Natural killer cell treated with Interleukin-12 subunit alpha and Interleukin-12 subunit beta and Interleukin-15 and Interleukin-18, amount 100 ng/mL, for 72 hours (primary cell): Measurements from ENCODE around the gene GJB5. TPM values are rescaled to one million over a fixed set of nuclear protein-coding genes. Genes with fewer than 3 reads are reported as not detected.

Experiments used
- ATAC-seq, 2 donors: fragments of 150-1000 bp; cut with Tn5 transposase in 1 of 2; sonication (Bioruptor Pico), chemical (Tn5 transposase) in 1 of 2; 2 replicates each; pipeline ENCODE4 v1.10.0; 2021
- DNase-seq: peaks from one replicate; pipeline ENCODE4 v3.0.0; 2022; ENCODE audit warnings: low spot score
- H3K27ac Mint-ChIP-seq, 2 donors: 1 replicate in 1 of 2; 2 replicates in 1 of 2; pipeline ENCODE4 v1.8.0; 2022; ENCODE audit warnings: mixed read lengths in 2 of 2, mild to moderate bottlenecking in 1 of 2, moderate library complexity in 1 of 2
- H3K27me3 Mint-ChIP-seq, 2 donors: 1 replicate in 1 of 2; 2 replicates in 1 of 2; pipeline ENCODE4 v1.8.0; 2022; ENCODE audit warnings: mixed read lengths in 2 of 2
- H3K36me3 Mint-ChIP-seq: one replicate; pipeline ENCODE4 v1.8.0; 2022; ENCODE audit warnings: mixed read lengths
- H3K4me1 Mint-ChIP-seq, 2 donors: 1 replicate in 1 of 2; 2 replicates in 1 of 2; pipeline ENCODE4 v1.8.0; 2022; ENCODE audit warnings: low read depth in 2 of 2, mixed read lengths in 2 of 2, mild to moderate bottlenecking in 1 of 2
- H3K4me3 Mint-ChIP-seq: one replicate; pipeline ENCODE4 v1.8.0; 2022; ENCODE audit warnings: mixed read lengths
- H3K9me3 Mint-ChIP-seq: 2 replicates; pipeline ENCODE4 v1.8.0; 2022; ENCODE audit warnings: mixed read lengths
- total RNA-seq, 2 donors: library from RNA; stranded (reverse); gene quantifications; one replicate each; pipeline ENCODE4 v1.2.3, GENCODE V29; 2022

GJB5 gene
- total RNA-seq, result not detected

DNA sequence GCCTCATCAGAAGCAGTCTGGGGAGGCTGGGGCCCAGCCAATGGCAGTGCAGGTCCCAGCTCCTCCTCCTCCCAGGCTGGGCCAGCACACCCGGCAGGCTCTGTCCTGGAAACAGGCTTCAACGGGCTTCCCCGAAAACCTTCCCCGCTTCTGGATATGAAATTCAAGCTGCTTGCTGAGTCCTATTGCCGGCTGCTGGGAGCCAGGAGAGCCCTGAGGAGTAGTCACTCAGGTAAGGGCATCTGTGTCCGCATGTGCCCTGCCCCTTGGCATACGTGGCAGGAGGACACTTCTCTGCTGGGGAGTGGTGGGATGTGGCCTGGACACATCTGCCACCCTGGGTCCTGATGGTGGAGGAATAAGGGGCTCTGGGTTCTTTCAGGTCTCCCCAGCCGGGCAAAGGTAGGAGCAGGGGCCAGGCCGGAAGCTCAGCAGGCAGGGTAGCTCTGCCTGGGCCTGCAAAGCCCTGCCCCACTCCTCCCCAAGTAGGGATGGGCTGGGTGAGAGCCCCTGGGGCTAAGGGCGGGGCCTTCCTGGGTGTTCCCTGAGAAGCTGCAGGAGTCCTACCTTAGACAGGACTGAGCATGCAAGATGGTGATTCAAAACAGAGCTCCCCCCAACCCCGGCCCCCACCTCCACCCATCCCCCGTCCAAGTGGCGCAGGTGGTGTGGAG is at the start of gene GJB5:
Gene GJB5 (plus strand): TSS at position 84 of the 674 bp plus-strand sequence. CDS start 2,284 bp downstream, outside the sequence.
- no peak for ATAC-seq

DNA sequence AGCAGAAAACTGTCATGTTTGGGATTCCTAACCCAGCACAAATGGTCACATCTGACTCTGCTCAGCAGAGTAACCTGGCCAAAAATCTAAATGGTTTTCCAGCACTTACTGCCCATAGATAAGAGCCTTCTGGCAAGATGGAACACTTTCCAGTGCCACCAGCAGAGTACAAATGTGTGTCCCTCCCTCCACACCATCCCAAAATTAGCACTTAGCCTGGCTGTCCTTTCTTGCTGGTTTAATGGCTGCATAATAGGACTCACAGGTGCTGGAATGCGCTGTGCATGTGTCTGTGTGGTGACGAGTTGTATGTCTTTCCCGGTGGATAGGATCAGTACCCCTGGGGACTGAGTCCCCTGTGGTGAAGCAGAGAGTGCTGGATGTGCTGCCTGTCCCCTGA is 49.8 kb upstream of the GJB5 start:
- Mint-ChIP-seq H3K27ac (no peak overlapping the region), H3K4me1 (no peaks in the 10 kb centered on the region), H3K36me3 (no peaks in the 10 kb centered on the region), H3K9me3 (no peaks in the 10 kb centered on the region), H3K4me3 (no peak overlapping the region), H3K27me3 (peaks cover 17 to 47% of the 10 kb centered on the region in 2 donors)
- ATAC-seq (no peak), DNase-seq (no peak)

More for the DNA sequence above, at the start of gene GJB5:
- Mint-ChIP-seq H3K27me3 (peaks cover 3 to 8% of the 10 kb centered on the region in 2 donors), H3K4me3 (no peak within 1 kb of the TSS), H3K4me1 (no peaks in the 10 kb centered on the region), H3K9me3 (no peaks in the 10 kb centered on the region), H3K27ac (no peak within 1 kb of the TSS), H3K36me3 (no peaks in the 10 kb centered on the region)
- no peak for DNase-seq

- no peaks in the 10 kb centered on the region for H3K9me3 Mint-ChIP-seq
Observed at GRCh38 chr1:34708106-34708505, 46.7 kb upstream of the GJB5 start.

GRCh38 chr1:34709547-34709946 is 45.3 kb upstream of the GJB5 start:
- ATAC-seq, result no peak
- no peak overlapping the region for H3K4me3 Mint-ChIP-seq

More at GRCh38 chr1:34708106-34708505, 46.7 kb upstream of the GJB5 start:
- H3K4me1 Mint-ChIP-seq, result no peaks in the 10 kb centered on the region
- H3K27ac Mint-ChIP-seq, result no peak overlapping the region
- DNase-seq (no peak), ATAC-seq (no peak)
- H3K36me3 Mint-ChIP-seq, result no peaks in the 10 kb centered on the region
- H3K27me3 Mint-ChIP-seq, result peaks cover 17 to 56% of the 10 kb centered on the region in 2 donors
- H3K4me3 Mint-ChIP-seq, result no peak overlapping the region

DNA sequence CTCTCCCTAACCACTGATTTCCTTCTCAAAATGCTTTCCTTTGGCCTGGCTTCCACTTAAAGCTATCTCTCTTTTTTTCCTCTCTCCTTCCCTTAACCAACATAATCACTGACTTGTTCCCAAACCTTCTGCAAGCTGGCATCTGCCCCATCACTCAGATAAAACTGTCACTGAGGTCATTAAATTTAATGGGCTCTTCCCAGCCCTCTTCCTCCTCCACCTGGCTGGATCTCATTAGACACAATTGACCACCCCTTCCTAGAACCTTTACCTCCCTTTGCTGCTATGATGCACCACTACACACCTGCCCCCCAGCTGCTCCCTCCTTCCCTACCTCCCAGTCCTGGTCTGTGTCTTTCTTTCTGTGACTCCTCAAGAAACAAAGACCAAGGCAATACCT is 44.0 kb upstream of the GJB5 start:
- Mint-ChIP-seq H3K9me3 (no peaks in the 10 kb centered on the region), H3K27me3 (peaks cover 14 to 35% of the 10 kb centered on the region in 2 donors), H3K4me3 (no peak overlapping the region), H3K36me3 (no peaks in the 10 kb centered on the region), H3K4me1 (no peaks in the 10 kb centered on the region), H3K27ac (no peak overlapping the region)
- ATAC-seq (no peak), DNase-seq (no peak)

More at GRCh38 chr1:34709547-34709946, 45.3 kb upstream of the GJB5 start:
- no peaks in the 10 kb centered on the region for H3K4me1 Mint-ChIP-seq
- H3K27ac Mint-ChIP-seq, result no peak overlapping the region
- H3K9me3 Mint-ChIP-seq, result no peaks in the 10 kb centered on the region
- no peak for DNase-seq
- no peaks in the 10 kb centered on the region for H3K36me3 Mint-ChIP-seq
- peaks cover 17 to 47% of the 10 kb centered on the region in 2 donors for H3K27me3 Mint-ChIP-seq

DNA sequence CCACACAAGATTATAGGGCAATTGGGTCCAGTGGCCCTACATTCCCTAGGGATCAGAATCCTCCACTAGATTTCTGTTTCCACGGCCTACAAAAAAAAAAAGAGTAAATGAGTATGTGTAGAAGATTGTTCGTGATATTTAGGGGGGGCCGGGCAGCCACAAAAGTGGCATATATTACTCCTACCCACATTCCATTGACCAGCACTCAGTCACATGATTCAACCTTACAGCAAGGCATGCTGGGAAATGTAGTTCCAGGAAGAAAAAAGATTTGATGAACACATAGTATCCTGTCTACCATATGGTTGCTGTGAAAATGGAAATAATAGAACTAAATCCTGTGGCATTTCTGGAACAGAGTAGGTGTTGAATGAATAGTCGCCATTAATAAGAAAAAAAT is 43.4 kb upstream of the GJB5 start:
- Mint-ChIP-seq H3K4me3 (no peak overlapping the region), H3K9me3 (no peaks in the 10 kb centered on the region), H3K4me1 (no peaks in the 10 kb centered on the region)

DNA sequence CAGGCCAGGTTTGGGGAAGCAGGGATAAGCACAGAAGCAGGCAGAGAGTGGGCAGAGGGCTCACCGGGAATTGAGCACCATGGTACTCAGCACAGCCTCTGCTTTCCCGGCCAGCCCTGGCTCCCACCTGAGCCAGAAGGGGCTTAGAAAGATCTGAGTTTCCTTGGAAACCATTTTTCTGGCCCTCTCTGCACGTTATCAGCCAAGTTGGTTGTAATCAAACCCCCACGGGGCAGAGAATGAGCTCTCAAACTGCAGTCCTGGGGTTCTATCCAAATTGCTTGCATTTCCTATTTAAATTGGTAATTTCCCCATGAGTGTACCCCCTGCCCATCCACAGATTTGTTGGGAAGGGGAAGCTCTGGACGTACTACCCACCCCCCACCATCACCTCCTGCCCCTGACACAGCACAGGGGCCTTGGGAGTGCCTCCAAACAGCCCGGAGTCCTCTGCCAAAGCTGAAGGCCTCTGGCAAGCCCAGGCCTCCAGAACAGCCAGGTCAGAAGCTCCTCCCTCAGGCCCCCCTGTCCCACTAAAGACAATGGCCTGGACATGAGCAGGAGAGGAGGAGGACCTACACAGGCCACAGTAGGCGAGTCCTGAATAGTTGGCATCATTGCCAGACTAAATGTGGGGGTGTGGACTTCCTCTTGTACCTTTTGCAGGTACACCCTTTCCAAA is 42.7 kb upstream of the GJB5 start:
- no peaks in the 10 kb centered on the region for H3K9me3 Mint-ChIP-seq
- H3K36me3 Mint-ChIP-seq, result no peaks in the 10 kb centered on the region
- DNase-seq (no peak), ATAC-seq (no peak)
- H3K4me1 Mint-ChIP-seq, result no peaks in the 10 kb centered on the region
- no peak overlapping the region for H3K4me3 Mint-ChIP-seq
- H3K27me3 Mint-ChIP-seq, result peaks cover 12 to 28% of the 10 kb centered on the region in 2 donors
- no peak overlapping the region for H3K27ac Mint-ChIP-seq

More for the DNA sequence above, 43.4 kb upstream of the GJB5 start:
- no peak for ATAC-seq
- no peak for DNase-seq
- Mint-ChIP-seq H3K27ac (no peak overlapping the region), H3K36me3 (no peaks in the 10 kb centered on the region), H3K27me3 (peaks cover 12 to 28% of the 10 kb centered on the region in 2 donors)

DNA sequence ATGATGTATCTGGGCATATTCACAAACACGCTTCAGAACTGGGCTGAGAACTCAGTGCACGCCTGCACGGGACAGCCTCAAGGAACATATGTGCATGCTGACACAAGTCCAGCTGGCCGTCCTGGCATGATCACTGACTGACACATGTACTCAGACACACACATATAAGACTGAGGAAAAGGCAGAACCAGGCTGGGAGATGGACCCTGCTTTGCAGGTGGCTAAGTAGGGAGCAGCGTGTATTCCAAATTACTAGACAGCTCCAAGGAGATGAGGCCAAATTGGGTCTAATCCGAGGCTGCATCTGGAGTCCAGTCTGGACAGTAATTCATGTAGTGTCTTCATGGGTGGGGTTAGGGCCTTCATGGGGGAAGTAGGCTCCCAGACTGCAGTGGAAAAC is 41.4 kb upstream of the GJB5 start:
- H3K36me3 Mint-ChIP-seq, result no peaks in the 10 kb centered on the region
- peaks cover 14 to 32% of the 10 kb centered on the region in 2 donors for H3K27me3 Mint-ChIP-seq
- ATAC-seq (no peak), DNase-seq (no peak)
- H3K4me1 Mint-ChIP-seq, result no peaks in the 10 kb centered on the region
- no peaks in the 10 kb centered on the region for H3K9me3 Mint-ChIP-seq
- no peak overlapping the region for H3K4me3 Mint-ChIP-seq
- no peak overlapping the region for H3K27ac Mint-ChIP-seq

GRCh38 chr1:34714386-34714785 is 40.5 kb upstream of the GJB5 start:
- H3K27me3 Mint-ChIP-seq, result peaks cover 11 to 30% of the 10 kb centered on the region in 2 donors
- H3K9me3 Mint-ChIP-seq, result no peaks in the 10 kb centered on the region
- H3K4me3 Mint-ChIP-seq, result no peak overlapping the region
- H3K36me3 Mint-ChIP-seq, result no peaks in the 10 kb centered on the region
- no peak overlapping the region for H3K27ac Mint-ChIP-seq
- ATAC-seq (no peak), DNase-seq (no peak)
- no peaks in the 10 kb centered on the region for H3K4me1 Mint-ChIP-seq

DNA sequence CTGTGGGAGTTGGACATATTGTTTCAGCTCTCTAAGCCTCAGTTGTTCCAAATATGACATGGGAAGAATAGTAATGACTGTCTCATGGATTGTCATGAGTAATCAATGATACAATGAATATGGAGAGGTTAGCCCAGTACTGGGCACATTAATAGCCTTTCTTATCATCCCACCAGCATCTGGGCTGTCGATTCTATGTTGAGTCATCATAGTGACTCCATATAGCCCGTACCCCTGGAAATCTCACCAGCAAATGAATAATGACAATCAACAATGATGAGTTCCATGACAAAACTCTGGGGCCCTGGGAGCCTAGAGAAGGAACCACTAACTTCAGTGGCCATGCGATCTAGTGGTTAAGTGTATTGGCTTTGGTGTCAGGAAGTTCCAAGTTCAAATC is 39.7 kb upstream of the GJB5 start:
- Mint-ChIP-seq H3K27ac (no peak overlapping the region), H3K36me3 (no peaks in the 10 kb centered on the region), H3K9me3 (no peaks in the 10 kb centered on the region), H3K4me3 (no peak overlapping the region), H3K27me3 (peaks cover 12 to 32% of the 10 kb centered on the region in 2 donors), H3K4me1 (no peaks in the 10 kb centered on the region)
- ATAC-seq (no peak), DNase-seq (no peak)

DNA sequence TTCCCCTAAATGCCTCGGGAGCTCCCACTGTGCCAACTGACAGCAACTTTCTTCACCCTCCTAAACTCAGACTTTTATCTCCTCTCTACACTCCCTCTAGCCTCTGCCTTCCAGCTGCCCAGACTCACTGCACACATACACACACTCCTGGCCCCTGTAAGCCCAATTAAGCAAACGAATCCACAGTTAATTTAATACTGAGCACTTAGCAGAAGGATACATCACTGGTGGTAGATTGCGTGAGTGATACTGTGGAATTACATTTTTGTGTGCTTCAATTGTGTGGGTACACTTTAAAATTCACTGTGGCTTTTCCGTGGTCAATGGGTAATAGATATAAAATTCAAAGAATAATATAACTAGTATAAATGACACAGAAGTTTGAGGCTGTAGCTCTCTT is 33.6 kb upstream of the GJB5 start:
- no peak overlapping the region for H3K4me3 Mint-ChIP-seq
- no peaks in the 10 kb centered on the region for H3K4me1 Mint-ChIP-seq
- ATAC-seq, result no peak

GRCh38 chr1:34721646-34722355 is 33.0 kb upstream of the GJB5 start:
- H3K27me3 Mint-ChIP-seq, result peaks cover 36 to 62% of the 10 kb centered on the region in 2 donors

More for the DNA sequence above, 33.6 kb upstream of the GJB5 start:
- H3K36me3 Mint-ChIP-seq, result no peaks in the 10 kb centered on the region
- H3K27me3 Mint-ChIP-seq, result peaks cover 36 to 62% of the 10 kb centered on the region in 2 donors
- H3K27ac Mint-ChIP-seq, result no peak overlapping the region
- H3K9me3 Mint-ChIP-seq, result no peaks in the 10 kb centered on the region
- no peak for DNase-seq

DNA sequence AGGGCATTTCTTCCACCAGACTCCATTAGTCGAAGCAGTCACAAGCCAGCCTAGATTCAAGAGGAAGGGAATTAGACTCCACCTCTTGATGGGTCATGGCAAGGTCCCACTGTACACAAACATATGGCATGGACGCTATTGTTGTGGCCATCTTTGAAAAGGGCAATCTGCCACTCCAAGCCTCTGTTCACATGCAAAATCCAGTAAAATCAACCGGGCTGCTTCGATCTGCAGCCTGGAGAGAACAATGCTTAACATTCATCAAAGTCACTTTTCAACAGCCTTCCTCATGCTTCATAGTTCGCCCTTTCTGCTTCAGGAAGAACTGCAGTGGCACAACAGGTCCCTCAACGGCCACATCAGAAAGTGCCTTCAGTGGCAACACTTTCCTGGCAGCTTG is 28.0 kb upstream of the GJB5 start:
- DNase-seq (no peak), ATAC-seq (no peak)
- Mint-ChIP-seq H3K36me3 (no peaks in the 10 kb centered on the region), H3K4me1 (no peaks in the 10 kb centered on the region), H3K27ac (no peak overlapping the region), H3K27me3 (peaks cover 32 to 52% of the 10 kb centered on the region in 2 donors), H3K4me3 (no peak overlapping the region), H3K9me3 (no peaks in the 10 kb centered on the region)

More at GRCh38 chr1:34721646-34722355, 33.0 kb upstream of the GJB5 start:
- no peaks in the 10 kb centered on the region for H3K9me3 Mint-ChIP-seq
- no peak overlapping the region for H3K4me3 Mint-ChIP-seq
- no peak for DNase-seq
- no peaks in the 10 kb centered on the region for H3K4me1 Mint-ChIP-seq
- no peak overlapping the region for H3K27ac Mint-ChIP-seq
- ATAC-seq, result no peak
- no peaks in the 10 kb centered on the region for H3K36me3 Mint-ChIP-seq

DNA sequence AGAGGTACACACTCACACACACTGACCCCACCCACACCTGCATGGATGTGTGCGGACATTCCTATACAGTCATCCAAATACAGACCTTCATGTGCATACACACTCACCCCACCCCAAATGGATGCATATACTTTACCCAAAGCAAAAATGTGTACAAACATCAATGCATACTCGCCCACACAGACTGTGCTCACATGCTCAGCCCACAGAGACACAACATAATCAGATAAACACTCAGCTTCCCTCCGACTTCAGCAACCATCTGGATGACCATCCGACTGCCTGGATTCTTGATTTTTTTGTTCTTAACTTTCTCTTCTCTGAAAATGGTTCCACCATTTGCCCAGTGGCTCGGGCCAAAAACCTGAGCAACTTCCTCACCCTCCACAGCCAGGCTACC is 24.4 kb upstream of the GJB5 start:
- H3K36me3 Mint-ChIP-seq, result no peaks in the 10 kb centered on the region
- DNase-seq (no peak), ATAC-seq (peak; percentile 5 to 52)
- no peak overlapping the region for H3K27ac Mint-ChIP-seq
- no peaks in the 10 kb centered on the region for H3K9me3 Mint-ChIP-seq
- no peak overlapping the region for H3K4me3 Mint-ChIP-seq
- H3K27me3 Mint-ChIP-seq, result peaks cover 21 to 25% of the 10 kb centered on the region in 2 donors
- no peaks in the 10 kb centered on the region for H3K4me1 Mint-ChIP-seq
